Cortex of kidney (tissue), 1 donor: ENCODE measurements around the gene GPR37L1.
"Not testable (repeated sequence)": the region's sequence is repeated elsewhere in the genome, so short reads cannot be mapped to it uniquely, and the experiment has no call there.

ENCODE experiments used
- DNase-seq: peaks from one replicate; lab custom pipeline; 2025; lab: John Stamatoyannopoulos, UW

The GPR37L1 gene

DNA sequence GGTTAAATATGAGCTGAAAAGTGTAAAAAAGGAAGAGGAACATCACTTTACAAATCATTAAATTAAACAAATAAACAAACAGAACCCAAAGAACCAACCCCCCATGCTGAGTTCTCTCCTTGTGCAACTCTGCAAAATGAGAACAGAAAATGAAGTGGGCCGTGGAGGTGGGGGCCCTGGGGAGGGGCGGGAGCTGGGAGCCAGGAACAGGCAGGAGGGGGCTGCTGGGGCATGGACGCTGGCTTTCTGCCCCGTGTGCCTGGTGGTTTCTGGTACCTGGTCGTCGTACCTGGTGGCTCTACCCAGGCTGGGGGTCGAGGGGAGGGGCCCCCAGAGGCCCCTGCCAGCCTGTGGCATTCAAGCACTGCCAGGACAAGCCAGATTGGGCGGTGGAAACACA, 10.8 kb downstream of the GPR37L1 start:
- DNase-seq: no peak

DNA sequence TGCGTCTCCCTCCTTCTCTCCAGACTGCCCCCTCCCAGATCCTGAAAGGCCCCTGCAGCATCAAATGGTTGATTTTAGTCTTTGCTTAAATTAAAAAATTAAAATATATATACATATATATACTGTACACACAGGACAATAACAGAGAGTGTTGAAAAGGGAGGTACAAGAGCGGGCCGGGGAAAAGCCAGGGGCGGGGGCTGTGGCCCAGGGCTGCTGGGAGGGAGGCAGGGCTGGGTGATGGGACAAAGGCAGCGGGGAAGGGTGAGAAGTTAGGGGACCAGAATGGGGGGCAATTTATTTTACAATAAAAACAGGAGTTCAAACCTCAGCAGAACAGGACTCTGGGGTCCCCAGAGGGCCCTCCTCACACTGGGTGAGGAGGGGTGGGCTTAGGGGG, 11.3 kb downstream of the GPR37L1 start:
- DNase-seq: no peak

DNA sequence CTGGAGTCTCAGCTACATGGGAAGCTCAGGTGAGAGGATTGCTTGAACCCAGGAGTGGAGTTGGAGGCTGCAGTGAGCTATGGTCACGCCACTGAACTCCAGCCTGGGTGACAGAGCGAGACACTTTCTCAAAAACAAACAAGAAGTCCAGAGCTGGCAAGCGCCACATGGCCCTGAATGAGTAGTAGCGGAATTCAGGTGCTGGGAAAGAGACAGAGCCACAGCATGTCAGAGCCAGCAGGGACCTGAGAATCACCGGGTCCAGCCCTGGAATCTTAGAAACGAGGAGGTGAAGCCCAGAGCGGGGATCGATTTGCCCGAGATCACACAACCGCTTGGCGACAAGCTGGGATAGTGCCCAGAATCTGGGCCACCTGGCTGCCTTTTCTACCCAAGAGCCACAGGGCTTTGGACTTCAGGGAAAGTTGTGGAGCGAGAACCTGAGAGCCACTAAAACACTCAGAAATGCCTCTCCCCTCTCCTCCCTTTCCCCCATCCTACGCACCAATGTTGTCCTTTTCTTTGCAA, 12.0 kb downstream of the GPR37L1 start:
- no peak for DNase-seq

DNA sequence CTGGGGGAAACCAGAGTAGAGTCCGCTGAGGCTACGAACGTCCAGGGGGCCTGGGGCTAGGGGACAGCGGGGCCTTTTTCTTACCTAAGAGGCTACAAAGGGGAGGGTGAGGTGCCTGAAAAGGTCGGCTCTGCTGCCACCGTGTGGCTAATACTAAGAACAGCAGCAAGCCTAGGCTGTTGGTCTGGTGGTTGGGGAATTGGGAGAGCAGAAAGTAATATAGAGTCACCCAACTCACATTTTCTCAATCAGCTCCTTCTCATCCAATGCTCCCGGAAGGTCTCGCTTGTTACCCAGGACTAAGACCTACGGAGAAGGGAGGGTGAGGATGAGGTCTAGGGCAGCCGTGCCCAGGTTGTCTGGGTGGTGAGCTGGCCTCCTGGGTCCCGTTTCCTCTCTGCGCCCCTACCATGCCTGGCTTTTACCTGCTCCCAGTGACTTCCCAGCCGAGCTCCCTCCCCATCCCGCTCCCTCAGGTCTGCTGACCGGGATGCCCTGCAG, 12.6 kb downstream of the GPR37L1 start:
- DNase-seq: no peak

DNA sequence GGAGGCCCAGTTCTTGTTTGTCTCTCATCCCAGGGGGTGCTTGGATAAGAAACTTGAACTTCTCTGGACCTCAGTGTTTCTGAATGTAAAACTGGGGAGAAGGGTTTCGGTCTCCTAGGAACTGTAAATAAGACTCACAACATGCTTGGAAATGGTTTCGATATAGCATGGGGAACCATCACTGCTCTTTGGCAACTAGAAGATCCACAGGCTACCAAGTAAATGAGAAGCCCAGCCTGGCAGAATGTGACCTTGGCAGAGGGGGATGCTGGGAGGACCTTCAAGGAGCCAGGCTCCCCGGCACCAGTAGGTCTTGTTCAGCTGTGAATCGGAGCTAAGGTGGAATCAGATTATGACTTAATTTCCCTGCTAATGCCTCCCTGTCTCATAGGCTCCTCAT, 18.1 kb downstream of the GPR37L1 start:
- no peak for DNase-seq

DNA sequence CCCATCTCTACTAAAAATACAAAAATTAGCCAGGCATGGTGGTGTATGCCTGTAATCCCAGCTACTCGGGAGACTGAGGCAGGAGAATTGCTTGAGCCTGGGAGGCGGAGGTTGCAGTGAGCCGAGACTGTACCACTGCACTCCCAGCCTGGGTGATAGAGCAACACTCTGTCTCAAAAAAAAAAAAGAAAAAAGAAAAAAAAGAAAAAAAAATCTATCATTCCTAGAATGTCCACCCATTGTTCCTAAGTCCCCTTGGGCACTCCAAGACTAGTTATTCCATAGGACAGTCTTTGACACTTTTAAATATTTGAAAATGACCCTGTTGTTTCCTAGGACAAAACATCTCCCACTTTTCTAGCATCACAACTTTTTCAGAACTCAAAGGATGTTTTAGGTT, 18.8 kb downstream of the GPR37L1 start:
- DNase-seq: not testable (repeated sequence)

DNA sequence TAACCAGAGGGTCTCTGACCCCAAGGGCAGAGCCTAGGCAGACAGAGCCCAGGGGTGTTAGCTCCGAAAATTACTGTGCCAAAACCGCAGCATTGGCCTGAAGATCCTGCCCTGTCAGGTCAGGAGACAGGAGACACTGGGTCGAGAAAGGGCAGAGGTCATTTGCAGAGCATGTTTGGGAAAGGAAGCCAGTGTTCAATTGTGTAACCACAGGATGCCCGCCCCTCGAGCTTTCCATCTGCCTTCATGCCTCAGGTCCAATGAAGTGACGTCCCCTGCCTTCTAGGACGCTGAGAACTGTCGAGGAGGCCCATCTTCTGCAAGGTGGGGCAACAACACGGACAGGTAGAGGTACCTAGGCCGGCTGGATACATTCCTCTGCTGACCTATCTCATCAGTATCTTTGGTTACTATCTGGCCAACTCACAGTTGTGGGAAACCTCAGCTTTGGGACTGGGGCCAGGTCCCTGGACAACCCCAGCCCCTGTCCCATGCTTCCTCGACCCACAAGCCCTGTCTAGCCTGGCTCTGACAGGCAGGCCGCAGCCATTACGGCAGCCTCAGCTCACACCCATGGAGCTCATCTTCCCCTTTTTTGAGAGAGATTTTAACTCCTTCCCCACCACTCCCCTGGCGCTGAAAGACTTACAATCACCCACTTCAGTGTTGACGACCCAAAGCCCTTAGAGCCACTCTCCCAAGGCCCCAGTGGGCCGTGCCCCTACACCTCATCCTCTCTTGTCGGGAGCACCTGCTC, 20.5 kb downstream of the GPR37L1 start:
- DNase-seq: no peak

DNA sequence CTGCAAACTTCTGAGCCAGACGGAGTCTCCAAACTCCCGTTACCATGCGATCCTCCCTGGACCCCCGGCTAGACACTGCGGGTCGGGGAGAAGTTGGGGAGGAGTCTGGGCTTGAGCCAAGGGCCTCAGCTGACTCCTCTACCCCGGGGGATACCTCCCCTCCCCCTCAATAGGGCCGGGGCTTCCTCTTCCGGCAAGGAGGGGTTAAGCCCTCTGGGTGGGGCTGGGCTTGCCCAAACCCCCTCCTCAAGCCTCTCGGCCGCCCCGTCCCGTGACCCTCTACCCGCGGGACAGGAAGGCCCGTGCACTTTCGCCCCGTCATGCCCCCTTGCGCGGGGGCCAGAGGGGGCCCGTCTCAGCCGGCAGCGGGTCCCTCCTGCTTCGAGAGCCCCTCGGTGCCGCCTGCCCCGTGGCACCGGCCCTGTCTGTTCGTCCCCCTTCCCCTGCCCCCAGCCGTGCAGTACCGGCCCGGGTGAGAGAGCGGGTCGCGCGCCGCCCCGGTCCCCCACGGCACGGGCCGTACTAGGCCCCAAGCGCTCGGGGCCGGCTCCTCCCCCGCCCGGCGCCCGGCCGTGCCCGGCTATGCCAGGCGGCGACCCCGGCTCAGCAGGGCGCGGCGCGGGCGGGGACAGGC, 21.2 kb downstream of the GPR37L1 start:
- DNase-seq: no peak

DNA sequence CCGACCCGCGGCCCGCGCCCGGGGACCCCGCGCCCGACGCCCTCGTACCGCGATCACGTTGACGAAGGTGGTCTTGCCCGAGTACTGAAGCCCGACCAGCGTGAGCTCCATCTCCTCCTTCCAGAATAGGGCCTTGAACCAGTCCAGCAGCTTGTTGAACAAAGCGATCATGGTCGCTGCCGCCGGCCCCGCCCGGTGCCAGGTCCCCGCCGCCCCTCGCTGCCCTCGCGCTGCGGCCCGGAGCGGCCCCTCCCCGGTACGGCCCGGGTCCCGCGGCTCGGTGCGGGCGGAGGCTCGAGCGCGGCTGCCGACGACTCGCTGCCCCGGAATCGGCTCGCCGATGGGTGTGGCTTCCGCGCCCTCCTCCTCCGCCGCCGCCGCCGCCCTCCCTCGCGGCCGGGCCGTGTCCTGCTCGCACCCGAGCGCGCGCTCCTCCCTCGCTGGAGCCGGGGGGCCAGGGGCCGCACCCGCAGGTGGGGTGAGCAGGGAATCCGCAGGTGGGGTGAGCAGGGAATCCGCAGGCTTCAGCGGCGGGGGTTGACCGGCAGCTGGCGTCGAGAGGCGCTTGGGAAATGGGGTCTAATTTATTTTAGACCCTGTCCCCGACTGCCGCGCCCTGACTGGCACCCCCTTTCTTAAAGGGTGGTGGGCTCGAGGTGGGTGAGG, 21.8 kb downstream of the GPR37L1 start, which contains the start of gene ARL8A:
ARL8A (minus strand) TSS at position 336 of the 666 bp plus-strand sequence; CDS start at position 171, 165 bp downstream.
- DNase-seq: no peak

DNA sequence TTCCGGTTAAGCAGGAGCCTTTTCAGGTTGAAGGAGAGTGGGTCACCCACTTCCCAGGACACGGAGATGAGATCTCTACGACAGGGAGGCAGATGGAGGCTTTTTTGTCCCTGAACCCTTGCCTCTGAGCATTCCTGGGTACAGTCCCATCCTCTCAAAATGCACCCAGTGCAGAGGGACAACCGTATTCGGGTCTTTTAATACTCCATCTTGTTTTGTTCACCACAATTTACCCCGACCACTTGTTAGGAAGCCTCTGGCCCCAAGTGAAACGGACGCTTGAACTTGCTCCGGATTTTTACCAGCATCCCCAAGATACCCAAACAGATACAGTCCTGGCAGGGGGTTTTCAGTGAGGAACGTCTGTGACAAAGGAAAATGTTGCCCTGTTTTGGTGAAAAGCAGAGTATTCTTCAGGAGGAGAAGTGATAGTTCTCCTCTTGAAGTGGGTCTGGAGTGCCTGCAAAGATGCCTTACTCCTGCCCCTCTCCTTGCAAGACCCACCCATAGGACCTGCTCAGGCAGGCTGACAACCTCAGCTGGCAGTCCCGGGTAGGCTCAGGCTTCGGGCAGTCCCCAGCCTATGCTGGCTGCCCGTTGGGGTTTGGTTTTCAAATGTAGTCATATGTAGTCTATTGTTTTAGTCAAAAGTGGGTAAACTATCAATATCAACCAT, 22.5 kb downstream of the GPR37L1 start:
- no peak for DNase-seq

DNA sequence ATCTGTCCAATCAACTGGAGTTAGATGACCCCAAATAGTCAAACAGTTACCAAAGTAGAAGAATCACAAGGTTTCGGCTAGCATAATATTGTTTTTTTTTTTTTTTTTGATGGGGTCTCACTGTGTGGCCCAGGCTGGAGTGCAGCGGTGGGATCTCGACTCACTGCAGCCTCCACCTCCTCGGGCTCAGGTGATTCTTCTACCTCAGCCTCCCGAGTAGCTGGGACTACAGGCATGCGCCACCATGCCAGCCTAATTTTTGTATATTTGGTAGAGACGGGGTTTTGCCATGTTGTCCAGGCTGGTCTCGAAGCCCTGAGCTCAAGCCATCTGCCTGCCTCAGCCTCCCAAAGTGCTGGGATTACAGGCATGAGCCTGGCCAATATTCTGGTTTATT, 23.0 kb downstream of the GPR37L1 start:
- not testable (repeated sequence) for DNase-seq

DNA sequence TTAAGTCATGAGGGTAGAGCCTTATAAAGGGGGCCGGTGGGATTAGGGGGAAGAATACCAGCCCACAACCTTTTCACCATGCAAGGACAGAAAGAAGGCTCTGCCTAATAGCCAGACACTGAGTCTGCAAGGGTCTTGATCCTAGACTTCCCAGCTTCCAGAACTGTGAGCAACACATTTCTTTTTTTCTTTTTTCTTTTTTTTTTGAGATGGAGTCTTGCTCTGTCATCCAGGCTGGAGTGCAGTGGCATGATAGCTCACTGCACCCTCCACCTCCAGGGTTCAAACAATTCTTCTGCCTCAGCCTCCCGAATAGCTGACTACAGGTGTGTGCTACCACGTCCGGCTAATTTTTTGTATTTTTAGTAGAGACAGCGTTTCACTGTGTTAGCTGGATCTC, 23.6 kb downstream of the GPR37L1 start:
- no peak for DNase-seq

DNA sequence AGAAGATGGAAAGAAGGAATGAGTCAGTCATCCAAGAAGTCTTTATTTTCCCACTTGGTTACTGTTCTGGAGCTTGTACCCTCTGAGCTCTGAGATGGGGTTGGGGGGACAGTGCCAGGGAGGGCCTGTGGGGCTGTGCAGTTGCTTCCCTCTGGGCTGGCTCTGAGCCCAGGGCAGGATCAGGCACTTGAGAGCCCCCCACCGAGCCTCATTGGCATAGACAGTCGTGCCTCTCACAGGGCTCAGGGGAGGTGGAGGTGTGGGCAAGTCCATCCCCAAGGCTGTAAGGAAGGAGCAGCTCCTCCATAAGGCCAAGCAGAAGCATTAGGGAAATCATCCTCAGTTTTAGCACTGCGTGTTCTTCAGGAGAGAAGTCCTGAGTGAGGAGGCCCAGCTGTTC, 24.3 kb downstream of the GPR37L1 start:
- DNase-seq: no peak

DNA sequence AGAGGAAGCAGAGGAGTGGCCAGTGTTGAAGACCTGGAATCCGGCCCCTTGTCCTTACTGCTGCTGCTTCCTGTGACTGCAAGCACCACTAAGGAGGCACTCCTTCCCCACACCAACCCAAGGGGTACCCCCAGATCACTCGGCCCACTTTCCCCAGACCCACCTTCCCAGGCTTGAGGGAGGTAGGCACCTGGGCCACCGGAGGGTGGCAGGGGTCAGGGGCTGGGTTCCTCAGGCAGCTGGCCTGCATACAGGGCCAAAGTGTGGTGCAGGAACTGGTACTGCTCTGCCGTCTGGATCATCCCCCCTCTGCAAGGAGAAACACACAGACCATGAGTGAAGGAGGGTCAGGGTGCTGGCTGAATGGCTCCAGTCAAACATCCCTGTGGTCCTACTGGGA, 25.7 kb downstream of the GPR37L1 start:
- DNase-seq: no peak

DNA sequence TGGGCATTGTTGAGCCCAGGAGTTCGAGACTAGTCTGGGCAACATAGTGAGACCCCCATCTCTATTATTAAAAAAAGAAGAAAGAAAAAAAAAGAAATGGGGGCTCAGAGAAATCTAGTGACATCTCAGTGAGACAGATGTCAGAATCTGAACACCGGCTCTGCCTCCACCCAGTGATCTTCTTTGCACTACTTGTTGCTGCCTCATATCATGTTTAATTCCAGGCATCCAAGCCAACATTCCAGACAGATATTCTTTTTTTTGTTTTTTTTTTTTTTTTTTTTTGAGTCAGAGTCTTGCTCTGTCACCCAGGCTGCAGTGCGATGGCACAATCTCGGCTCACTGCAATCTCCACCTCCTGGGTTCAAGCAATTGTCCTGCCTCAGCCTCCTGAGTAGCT, 26.8 kb downstream of the GPR37L1 start:
- DNase-seq: no peak

DNA sequence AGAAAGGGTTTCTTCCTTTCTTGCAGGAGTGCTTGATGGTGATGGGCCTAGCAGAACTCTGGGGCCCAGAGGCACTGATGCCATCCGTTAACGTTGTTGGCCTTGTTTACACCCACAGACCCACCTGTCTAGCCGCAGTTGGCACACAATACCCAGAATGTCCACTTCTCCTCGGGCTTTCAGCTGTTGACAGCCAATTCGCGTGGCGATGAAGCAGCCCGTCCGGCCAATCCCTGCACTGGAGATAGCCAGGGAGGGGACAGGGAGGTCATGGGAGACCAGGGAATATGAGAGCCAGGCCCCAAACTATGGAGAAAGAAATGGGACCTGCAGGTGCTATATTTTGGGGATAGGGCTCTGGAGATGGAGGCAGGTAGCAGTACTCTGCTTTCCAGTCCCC, 27.5 kb downstream of the GPR37L1 start:
- DNase-seq: no peak

DNA sequence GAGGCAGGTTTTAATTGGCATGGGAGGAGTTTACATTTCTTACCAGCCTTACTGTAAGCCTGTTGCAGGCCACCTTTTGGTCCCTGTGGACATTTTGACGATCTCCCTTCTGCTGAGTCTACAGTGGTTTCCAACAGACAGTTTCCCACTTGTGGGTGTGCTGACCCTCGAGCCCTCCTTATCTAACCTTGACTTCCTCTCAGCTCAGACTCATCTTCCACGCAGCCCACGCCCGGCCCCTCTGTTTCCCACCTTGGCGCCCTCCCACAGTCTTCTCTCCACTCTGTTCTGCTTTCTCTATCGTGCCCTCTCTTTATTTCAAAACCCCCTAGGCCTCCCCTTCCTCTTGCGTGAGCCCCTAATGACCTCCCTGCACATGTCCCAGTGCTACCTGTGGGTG, 27.9 kb downstream of the GPR37L1 start:
- no peak for DNase-seq

DNA sequence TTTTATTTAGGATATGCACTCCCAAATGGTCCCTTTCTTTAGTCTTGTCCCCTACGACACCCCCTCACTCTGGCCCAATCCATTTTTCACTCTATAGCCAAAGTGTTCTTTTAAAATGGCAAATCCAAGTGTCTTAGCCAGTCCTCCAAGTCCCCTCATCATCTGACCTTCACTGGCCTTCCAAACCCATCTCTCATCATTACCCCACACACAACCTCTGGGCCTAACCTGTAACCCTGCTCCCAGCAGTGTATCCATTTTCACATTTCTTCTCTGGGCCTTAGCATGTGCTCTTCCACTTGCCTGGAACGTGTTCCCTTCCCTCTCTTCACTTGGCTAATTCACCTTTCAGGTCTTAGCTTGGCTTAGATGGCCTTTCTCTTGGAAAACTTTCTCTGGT, 28.3 kb downstream of the GPR37L1 start:
- DNase-seq: no peak

DNA sequence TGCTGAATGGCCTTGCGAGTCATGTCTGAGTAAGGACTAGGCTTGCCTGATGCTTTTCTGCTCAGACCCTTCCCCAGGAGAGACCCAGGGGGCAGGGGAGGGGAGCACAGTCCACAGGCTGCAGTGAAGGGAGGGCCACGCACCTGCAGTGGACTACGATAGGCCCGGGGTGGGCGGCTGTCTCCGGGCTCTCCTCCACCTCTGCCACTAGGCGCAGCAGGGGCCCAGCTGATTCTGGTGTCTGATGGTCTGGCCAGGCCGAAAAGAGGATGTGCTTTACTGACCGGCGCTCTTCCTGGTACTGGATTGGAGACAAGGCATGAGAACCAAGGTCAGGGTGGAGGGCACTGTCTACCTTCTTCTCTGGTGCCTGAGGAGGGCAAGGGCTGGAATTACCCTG, 29.7 kb downstream of the GPR37L1 start:
- no peak for DNase-seq

DNA sequence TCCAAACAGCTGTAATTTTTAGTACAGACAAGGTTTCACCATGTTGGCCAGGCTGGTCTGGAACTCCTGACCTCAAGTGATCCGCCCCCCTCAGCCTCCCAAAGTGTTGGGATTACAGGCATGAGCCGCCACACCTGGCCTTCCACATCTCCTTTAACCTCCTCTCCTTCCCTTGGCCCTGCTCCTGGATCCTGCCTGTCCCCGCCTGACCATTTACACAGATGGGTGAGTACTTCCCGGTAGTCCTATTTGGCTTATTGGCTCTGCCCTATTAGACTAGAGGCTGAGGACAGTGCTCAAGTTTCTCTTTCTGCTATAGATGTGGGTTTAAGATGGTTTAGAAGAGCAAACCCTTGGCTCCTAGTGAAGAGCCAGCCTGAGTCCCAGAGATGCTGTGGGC, 30.6 kb downstream of the GPR37L1 start:
- no peak for DNase-seq

DNA sequence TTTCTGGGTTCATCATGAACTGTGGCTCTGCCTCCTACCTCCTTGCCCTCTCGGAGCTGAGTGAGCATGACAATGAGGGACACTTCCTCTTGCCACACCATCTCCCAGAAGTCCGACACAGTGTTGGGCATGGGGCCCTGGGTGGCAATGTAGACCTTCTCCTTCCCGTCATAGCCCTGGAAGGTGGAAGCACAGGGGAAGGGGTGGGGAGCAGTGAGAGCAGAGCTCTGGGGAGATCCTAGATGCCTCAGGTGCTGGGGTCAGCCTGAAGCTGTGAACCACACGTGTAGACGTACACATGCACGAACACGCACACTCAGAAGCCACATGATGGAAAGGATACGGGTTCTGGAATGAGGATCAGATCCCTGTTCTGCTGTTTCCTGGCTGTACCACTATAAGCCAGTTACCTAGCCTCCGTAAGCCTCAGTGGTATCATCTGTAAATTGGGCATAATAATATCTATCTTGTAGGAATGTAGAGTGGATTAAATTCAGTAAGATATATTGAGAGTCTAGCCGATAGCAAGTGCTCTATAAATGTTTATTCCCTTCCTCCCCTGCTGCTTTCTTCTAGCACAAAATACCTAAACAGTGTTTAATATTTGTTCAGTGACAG, 31.5 kb downstream of the GPR37L1 start:
- DNase-seq: no peak
